ENCODE data around the gene CDH4.
"Not testable (repeated sequence)": the region's sequence is repeated elsewhere in the genome, so short reads cannot be mapped to it uniquely, and the experiment has no call there.

CDH4 gene

DNA sequence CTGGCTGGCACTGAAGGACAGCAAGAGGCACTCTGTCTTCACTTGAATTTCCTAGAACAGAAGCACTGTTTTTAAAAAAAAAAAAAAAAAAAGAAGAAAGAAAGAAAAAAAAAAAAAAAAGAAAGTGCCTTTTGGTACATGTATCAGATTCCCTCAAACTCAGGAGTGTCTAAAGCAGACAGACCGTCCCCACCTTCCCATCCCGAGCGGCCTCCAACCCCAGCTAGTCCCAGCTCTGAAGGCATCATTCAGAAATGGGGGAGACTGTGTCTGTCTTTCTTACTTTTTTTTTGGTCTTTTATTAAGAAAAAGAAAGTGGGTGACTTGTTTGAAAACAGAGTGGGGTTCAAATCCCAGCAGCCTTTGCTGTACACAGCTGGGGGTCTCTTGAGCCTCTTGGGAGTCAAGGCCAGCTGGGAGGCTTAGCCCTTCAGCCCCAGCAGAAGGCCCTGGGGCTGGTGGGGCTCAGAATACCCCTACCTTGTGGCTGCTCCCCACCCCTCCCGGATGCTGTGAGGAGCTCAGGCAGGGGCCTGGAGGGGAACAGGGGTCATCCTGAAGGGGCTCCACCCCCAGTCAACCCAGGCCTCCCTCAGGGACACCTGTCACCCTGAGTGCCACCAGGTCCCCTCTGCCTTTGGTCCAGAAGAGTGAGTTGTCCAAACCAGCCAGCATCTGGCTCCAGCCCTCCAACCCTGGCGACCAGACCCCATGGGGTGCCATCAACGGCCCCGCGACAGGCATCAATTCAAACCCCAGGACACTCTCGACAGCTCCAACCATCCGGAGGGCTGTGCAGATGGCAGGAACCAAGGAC lies 685.3 kb downstream of the CDH4 start:
- no peaks in the 10 kb centered on the region for H3K4me1 ChIP-seq (ENCODE audit: control insufficient read depth in 2 of 2, insufficient read depth in 2 of 2, low read length in 2 of 2)
- no peak overlapping the region for H3K9ac ChIP-seq (ENCODE audit: low read depth in 1 of 2, low read length in 2 of 2)
- H3K4me3 ChIP-seq (ENCODE audit: low read length in 2 of 2): no peak overlapping the region
- H3K27ac ChIP-seq (ENCODE audit: low read depth in 2 of 2, low read length in 2 of 2): no peak overlapping the region
- no peaks in the 10 kb centered on the region for H3K36me3 ChIP-seq (ENCODE audit: control insufficient read depth in 2 of 2, insufficient read depth in 2 of 2, low read length in 2 of 2)
- H3K27me3 ChIP-seq (ENCODE audit: control insufficient read depth in 2 of 2, insufficient read depth in 2 of 2, low read length in 2 of 2): peaks cover 0 to 4% of the 10 kb centered on the region in 2 donors
- no peaks in the 10 kb centered on the region for H3K9me3 ChIP-seq (ENCODE audit: control insufficient read depth in 2 of 2, low read length in 2 of 2)

- Histone ChIP-seq H3K4me1 (ENCODE audit: control insufficient read depth in 2 of 2, insufficient read depth in 2 of 2, low read length in 2 of 2) (no peaks in the 10 kb centered on the region), H3K9ac (ENCODE audit: low read depth in 1 of 2, low read length in 2 of 2) (no peak overlapping the region), H3K27me3 (ENCODE audit: control insufficient read depth in 2 of 2, insufficient read depth in 2 of 2, low read length in 2 of 2) (no peaks in the 10 kb centered on the region), H3K27ac (ENCODE audit: low read depth in 2 of 2, low read length in 2 of 2) (no peak overlapping the region), H3K9me3 (ENCODE audit: control insufficient read depth in 2 of 2, low read length in 2 of 2) (no peaks in the 10 kb centered on the region), H3K4me3 (ENCODE audit: low read length in 2 of 2) (no peak overlapping the region), H3K36me3 (ENCODE audit: control insufficient read depth in 2 of 2, insufficient read depth in 2 of 2, low read length in 2 of 2) (no peaks in the 10 kb centered on the region)
Observed at GRCh38 chr20:61937963-61938838, 686.1 kb downstream of the CDH4 start.

- H3K27ac ChIP-seq (ENCODE audit: low read depth in 2 of 2, low read length in 2 of 2): no peak overlapping the region
- H3K9me3 ChIP-seq (ENCODE audit: control insufficient read depth in 2 of 2, low read length in 2 of 2): no peaks in the 10 kb centered on the region
- H3K4me3 ChIP-seq (ENCODE audit: low read length in 2 of 2): no peak overlapping the region
- no peak overlapping the region for H3K9ac ChIP-seq (ENCODE audit: low read depth in 1 of 2, low read length in 2 of 2)
- no peaks in the 10 kb centered on the region for H3K27me3 ChIP-seq (ENCODE audit: control insufficient read depth in 2 of 2, insufficient read depth in 2 of 2, low read length in 2 of 2)
- no peaks in the 10 kb centered on the region for H3K4me1 ChIP-seq (ENCODE audit: control insufficient read depth in 2 of 2, insufficient read depth in 2 of 2, low read length in 2 of 2)
- H3K36me3 ChIP-seq (ENCODE audit: control insufficient read depth in 2 of 2, insufficient read depth in 2 of 2, low read length in 2 of 2): no peaks in the 10 kb centered on the region
Observed at GRCh38 chr20:61938839-61939690, 687.0 kb downstream of the CDH4 start.

GRCh38 chr20:61939691-61940360 lies 687.8 kb downstream of the CDH4 start:
- no peaks in the 10 kb centered on the region for H3K36me3 ChIP-seq (ENCODE audit: control insufficient read depth in 2 of 2, insufficient read depth in 2 of 2, low read length in 2 of 2)
- no peaks in the 10 kb centered on the region for H3K9me3 ChIP-seq (ENCODE audit: control insufficient read depth in 2 of 2, low read length in 2 of 2)
- H3K27me3 ChIP-seq (ENCODE audit: control insufficient read depth in 2 of 2, insufficient read depth in 2 of 2, low read length in 2 of 2): no peaks in the 10 kb centered on the region
- H3K4me1 ChIP-seq (ENCODE audit: control insufficient read depth in 2 of 2, insufficient read depth in 2 of 2, low read length in 2 of 2): no peaks in the 10 kb centered on the region
- no peak overlapping the region for H3K27ac ChIP-seq (ENCODE audit: low read depth in 2 of 2, low read length in 2 of 2)
- H3K4me3 ChIP-seq (ENCODE audit: low read length in 2 of 2): no peak overlapping the region
- H3K9ac ChIP-seq (ENCODE audit: low read depth in 1 of 2, low read length in 2 of 2): no peak overlapping the region

- no peaks in the 10 kb centered on the region for H3K36me3 ChIP-seq (ENCODE audit: control insufficient read depth in 2 of 2, insufficient read depth in 2 of 2, low read length in 2 of 2)
- H3K9ac ChIP-seq (ENCODE audit: low read depth in 1 of 2, low read length in 2 of 2): no peak overlapping the region
- no peaks in the 10 kb centered on the region for H3K27me3 ChIP-seq (ENCODE audit: control insufficient read depth in 2 of 2, insufficient read depth in 2 of 2, low read length in 2 of 2)
- no peaks in the 10 kb centered on the region for H3K4me1 ChIP-seq (ENCODE audit: control insufficient read depth in 2 of 2, insufficient read depth in 2 of 2, low read length in 2 of 2)
- no peaks in the 10 kb centered on the region for H3K9me3 ChIP-seq (ENCODE audit: control insufficient read depth in 2 of 2, low read length in 2 of 2)
- no peak overlapping the region for H3K27ac ChIP-seq (ENCODE audit: low read depth in 2 of 2, low read length in 2 of 2)
- H3K4me3 ChIP-seq (ENCODE audit: low read length in 2 of 2): no peak overlapping the region
Observed at GRCh38 chr20:61940491-61940890, 688.4 kb downstream of the CDH4 start.

DNA sequence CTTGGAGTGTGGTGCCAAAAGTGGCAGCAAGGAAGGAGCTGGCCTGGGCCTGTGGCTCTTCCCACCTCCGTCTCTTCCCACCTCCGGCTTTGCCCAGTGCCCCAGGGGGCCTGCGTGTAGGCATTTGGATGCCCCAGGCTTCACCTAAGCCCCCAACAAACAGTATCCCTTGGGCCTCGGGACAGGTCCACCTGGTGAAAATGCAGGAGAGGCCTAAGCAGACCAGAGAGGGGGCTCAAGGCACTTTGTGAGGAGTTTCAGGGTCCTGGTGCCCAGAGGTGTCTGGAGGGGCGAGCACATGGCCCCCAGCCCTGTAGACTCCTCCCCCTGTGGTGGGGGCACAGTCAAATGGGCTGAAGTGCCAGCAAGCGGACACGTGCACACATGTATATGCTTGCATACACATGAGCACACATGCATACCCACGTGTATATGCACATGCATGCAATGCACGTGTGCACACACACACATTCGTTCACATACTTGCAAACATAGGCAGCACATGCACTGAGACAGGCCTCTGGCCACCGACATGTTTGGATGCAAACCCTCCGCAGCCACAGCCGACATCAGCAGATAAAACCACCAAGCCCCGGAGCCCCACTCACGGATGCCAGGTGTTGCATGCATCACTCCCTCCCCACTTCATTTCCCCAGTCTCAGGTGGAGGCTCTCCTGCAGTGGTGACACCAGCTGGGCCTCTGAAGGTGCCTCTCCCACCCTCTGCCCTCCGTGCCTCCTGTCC lies 689.1 kb downstream of the CDH4 start:
- no peaks in the 10 kb centered on the region for H3K9me3 ChIP-seq (ENCODE audit: control insufficient read depth in 2 of 2, low read length in 2 of 2)
- no peak overlapping the region for H3K4me3 ChIP-seq (ENCODE audit: low read length in 2 of 2)
- no peaks in the 10 kb centered on the region for H3K27me3 ChIP-seq (ENCODE audit: control insufficient read depth in 2 of 2, insufficient read depth in 2 of 2, low read length in 2 of 2)
- H3K9ac ChIP-seq (ENCODE audit: low read depth in 1 of 2, low read length in 2 of 2): no peak overlapping the region
- H3K36me3 ChIP-seq (ENCODE audit: control insufficient read depth in 2 of 2, insufficient read depth in 2 of 2, low read length in 2 of 2): no peaks in the 10 kb centered on the region
- H3K27ac ChIP-seq (ENCODE audit: low read depth in 2 of 2, low read length in 2 of 2): no peak overlapping the region
- H3K4me1 ChIP-seq (ENCODE audit: control insufficient read depth in 2 of 2, insufficient read depth in 2 of 2, low read length in 2 of 2): no peaks in the 10 kb centered on the region

- Histone ChIP-seq H3K27me3 (ENCODE audit: control insufficient read depth in 2 of 2, insufficient read depth in 2 of 2, low read length in 2 of 2) (no peaks in the 10 kb centered on the region), H3K4me1 (ENCODE audit: control insufficient read depth in 2 of 2, insufficient read depth in 2 of 2, low read length in 2 of 2) (no peaks in the 10 kb centered on the region), H3K36me3 (ENCODE audit: control insufficient read depth in 2 of 2, insufficient read depth in 2 of 2, low read length in 2 of 2) (no peaks in the 10 kb centered on the region), H3K9ac (ENCODE audit: low read depth in 1 of 2, low read length in 2 of 2) (no peak overlapping the region), H3K4me3 (ENCODE audit: low read length in 2 of 2) (no peak overlapping the region), H3K27ac (ENCODE audit: low read depth in 2 of 2, low read length in 2 of 2) (no peak overlapping the region), H3K9me3 (ENCODE audit: control insufficient read depth in 2 of 2, low read length in 2 of 2) (no peaks in the 10 kb centered on the region)
Observed at GRCh38 chr20:61941721-61942405, 689.8 kb downstream of the CDH4 start.

DNA sequence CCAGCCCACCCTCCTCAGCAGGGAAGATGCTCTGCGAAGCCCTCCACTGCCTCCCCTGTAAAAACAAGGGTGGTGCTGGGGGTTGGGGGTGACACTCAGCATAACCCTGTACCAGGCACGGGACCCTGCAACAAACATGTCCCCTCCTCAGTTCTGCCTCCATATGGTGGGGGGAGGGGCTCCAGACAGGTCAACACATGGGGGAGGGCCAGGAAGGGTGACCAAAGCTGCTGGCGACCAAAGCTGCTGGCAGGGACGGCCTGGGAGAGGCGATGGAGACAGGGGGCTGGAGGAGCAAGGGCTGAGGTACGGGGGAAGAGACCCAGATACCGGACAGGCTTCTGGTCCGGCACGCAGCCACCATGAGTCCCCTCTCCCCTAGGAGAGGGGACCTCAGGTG lies 690.5 kb downstream of the CDH4 start:
- no peaks in the 10 kb centered on the region for H3K27me3 ChIP-seq (ENCODE audit: control insufficient read depth in 2 of 2, insufficient read depth in 2 of 2, low read length in 2 of 2)
- no peaks in the 10 kb centered on the region for H3K4me1 ChIP-seq (ENCODE audit: control insufficient read depth in 2 of 2, insufficient read depth in 2 of 2, low read length in 2 of 2)
- no peak overlapping the region for H3K9ac ChIP-seq (ENCODE audit: low read depth in 1 of 2, low read length in 2 of 2)
- no peaks in the 10 kb centered on the region for H3K9me3 ChIP-seq (ENCODE audit: control insufficient read depth in 2 of 2, low read length in 2 of 2)
- H3K4me3 ChIP-seq (ENCODE audit: low read length in 2 of 2): no peak overlapping the region
- H3K36me3 ChIP-seq (ENCODE audit: control insufficient read depth in 2 of 2, insufficient read depth in 2 of 2, low read length in 2 of 2): no peaks in the 10 kb centered on the region
- no peak overlapping the region for H3K27ac ChIP-seq (ENCODE audit: low read depth in 2 of 2, low read length in 2 of 2)

DNA sequence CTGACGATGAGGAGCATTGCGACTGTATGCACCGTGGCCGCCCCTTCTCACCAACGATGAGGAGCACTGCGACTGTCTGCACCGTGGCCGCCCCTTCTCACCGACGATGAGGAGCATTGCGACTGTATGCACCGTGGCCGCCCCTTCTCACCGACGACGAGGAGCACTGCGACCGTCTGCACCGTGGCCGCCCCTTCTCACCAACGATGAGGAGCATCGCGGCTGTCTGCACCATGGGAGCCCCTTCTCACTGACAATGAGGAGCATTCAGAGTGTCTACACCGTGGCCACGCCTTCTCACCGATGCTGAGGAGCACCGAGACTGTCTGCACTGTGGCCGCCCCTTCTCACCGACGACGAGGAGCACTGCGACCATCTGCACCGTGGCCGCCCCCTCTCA lies 692.9 kb downstream of the CDH4 start:
- H3K4me3 ChIP-seq (ENCODE audit: low read length in 2 of 2); H3K36me3 ChIP-seq (ENCODE audit: control insufficient read depth in 2 of 2, insufficient read depth in 2 of 2, low read length in 2 of 2); H3K27me3 ChIP-seq (ENCODE audit: control insufficient read depth in 2 of 2, insufficient read depth in 2 of 2, low read length in 2 of 2); H3K4me1 ChIP-seq (ENCODE audit: control insufficient read depth in 2 of 2, insufficient read depth in 2 of 2, low read length in 2 of 2); H3K9me3 ChIP-seq (ENCODE audit: control insufficient read depth in 2 of 2, low read length in 2 of 2); H3K9ac ChIP-seq (ENCODE audit: low read depth in 1 of 2, low read length in 2 of 2); H3K27ac ChIP-seq (ENCODE audit: low read depth in 2 of 2, low read length in 2 of 2): not testable (repeated sequence)

All from mucosa of rectum (tissue), 2 donors.